ENCODE measurements around the gene NECTIN2. TPM values are rescaled to one million over a fixed set of nuclear protein-coding genes. Genes with fewer than 3 reads are reported as not detected.
A peak's percentile ranks its signal among the peaks of the same experiment; 100 is the strongest.

NECTIN2 gene
- total RNA-seq, 2 donors from 2014 or later = 223 to 279 TPM

DNA sequence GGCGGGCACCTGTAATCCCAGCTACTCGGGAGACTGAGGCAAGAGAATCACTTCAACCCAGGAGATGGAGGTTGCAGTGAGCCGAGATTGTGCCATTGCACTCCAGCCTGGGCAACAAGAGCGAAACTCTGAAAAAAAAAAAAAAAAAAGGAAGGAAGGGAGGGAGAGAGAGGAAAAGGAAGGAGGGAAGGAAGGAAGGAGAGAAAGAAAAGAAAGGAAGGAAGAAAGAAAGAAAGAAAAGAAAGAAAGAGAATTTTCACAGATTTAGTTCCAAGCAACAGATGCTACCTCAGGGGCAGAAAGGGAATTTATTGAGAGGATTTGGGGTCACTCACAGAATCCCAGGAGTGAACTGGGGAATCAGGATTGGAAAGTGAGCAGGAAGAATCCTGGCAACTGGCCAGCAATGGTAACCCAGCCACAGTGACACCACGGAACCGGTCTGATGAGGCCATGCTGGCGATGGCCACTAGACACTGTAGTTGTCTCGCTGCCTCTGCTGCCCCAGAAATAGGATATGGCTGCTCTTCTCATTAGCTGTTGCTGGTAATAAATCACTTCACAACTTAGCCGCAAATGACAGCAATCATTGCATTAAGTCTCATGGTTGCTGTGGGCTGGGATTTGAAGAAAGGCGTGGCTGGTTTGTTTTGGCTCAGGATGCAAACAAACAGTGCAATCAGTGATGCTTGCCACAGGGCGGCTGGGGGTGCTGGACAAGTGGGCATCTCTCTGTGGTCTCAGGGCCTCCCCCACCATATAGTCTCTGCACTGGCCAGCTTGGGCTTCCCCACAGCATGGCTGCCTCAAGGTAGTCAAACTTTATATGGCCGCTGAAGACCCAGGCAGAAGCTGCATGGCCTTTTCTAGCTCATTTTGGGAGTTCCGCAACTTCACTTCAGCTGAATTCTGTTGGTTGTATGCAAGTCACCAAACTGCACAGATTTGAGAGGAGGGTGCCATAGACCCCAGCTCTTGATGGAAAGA lies 42.4 kb upstream of the NECTIN2 start:
- H3K36me3 ChIP-seq = no peaks in the 10 kb centered on the region
- no peaks in the 10 kb centered on the region for H3K27me3 ChIP-seq (replicated peaks; ENCODE audit: insufficient read depth)
- peaks cover 20% of the 10 kb centered on the region for H3K4me1 ChIP-seq (replicated peaks)
- peak; percentile 60 for DNase-seq (ENCODE audit: low spot score)
- H3K4me3 ChIP-seq = no peak overlapping the region
- WGBS = 80% methylated on average over 13 of the region's 13 CpGs
- TF ChIP-seq POLR2A (IDR thresholded peaks at IDR 0.05) (no peak), POLR2AphosphoS5 (IDR thresholded peaks at IDR 0.05) (peak; percentile 76)
- TF ChIP-seq, protein P1, sequence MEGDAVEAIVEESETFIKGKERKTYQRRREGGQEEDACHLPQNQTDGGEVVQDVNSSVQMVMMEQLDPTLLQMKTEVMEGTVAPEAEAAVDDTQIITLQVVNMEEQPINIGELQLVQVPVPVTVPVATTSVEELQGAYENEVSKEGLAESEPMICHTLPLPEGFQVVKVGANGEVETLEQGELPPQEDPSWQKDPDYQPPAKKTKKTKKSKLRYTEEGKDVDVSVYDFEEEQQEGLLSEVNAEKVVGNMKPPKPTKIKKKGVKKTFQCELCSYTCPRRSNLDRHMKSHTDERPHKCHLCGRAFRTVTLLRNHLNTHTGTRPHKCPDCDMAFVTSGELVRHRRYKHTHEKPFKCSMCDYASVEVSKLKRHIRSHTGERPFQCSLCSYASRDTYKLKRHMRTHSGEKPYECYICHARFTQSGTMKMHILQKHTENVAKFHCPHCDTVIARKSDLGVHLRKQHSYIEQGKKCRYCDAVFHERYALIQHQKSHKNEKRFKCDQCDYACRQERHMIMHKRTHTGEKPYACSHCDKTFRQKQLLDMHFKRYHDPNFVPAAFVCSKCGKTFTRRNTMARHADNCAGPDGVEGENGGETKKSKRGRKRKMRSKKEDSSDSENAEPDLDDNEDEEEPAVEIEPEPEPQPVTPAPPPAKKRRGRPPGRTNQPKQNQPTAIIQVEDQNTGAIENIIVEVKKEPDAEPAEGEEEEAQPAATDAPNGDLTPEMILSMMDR (IDR thresholded peaks at IDR 0.05) = peak in 1 of 4 experiments; percentile 8
- peak overlapping the region; percentile 13 to 55 for H3K27ac ChIP-seq
- no peaks in the 10 kb centered on the region for H3K9me3 ChIP-seq
- intact Hi-C loops (cut with DNase I) = no loop called here

DNA sequence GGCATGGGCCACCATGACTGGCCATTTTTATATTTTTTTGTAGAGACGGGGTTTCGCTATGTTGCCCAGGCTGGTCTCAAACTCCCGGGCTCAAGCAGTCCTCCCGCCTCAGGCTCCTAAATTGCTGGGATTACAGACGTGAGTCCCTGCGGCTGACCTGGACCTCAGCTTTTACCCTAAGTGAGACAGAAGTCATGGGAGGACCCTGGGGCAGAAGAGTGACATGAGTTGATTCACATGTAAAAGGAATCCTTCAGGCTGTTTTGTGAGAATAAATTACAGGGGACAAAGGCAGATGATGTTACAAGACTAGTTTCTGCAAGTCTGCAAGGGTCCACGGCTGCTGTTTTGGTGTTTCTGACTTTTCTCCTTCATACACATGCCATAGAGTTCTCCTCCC lies 39.8 kb upstream of the NECTIN2 start:
- Histone ChIP-seq H3K27ac (peak overlapping the region; percentile 89 to 90), H3K4me1 (replicated peaks) (peaks cover 22% of the 10 kb centered on the region), H3K4me3 (no peak overlapping the region), H3K36me3 (no peaks in the 10 kb centered on the region), H3K27me3 (replicated peaks; ENCODE audit: insufficient read depth) (no peaks in the 10 kb centered on the region), H3K9me3 (no peaks in the 10 kb centered on the region)
- whole genome bisulfite sequencing = 75% methylated on average over 7 of the region's 7 CpGs
- no peak for DNase-seq (ENCODE audit: low spot score)
- intact Hi-C loops (cut with DNase I) = no loop called here
- TF ChIP-seq, protein P1 (IDR thresholded peaks at IDR 0.05) = no peak
- TF ChIP-seq POLR2AphosphoS5 (IDR thresholded peaks at IDR 0.05) = no peak
- TF ChIP-seq POLR2A (IDR thresholded peaks at IDR 0.05) = no peak

DNA sequence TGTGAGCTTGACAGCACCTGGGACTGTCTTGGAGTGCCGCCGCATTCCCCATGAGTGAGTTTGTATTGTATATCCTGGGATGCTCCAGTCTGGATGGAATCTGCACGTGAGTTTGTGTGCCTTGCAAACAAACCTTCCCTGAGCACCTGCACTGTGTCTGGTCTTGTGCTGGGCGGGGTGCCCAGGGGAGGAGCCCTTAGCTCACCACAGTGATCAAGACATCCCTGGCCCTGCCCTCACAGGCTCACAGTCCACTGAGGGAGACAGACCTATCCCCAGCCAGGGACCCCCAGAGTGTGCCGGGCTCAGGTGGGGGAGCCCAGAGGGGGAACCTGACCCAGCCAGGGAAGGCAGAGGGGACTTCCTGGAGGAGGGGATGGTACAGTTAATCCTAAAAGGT lies 38.9 kb upstream of the NECTIN2 start:
- 28% methylated on average over 5 of the region's 5 CpGs for WGBS
- H3K27ac ChIP-seq = peak overlapping the region; percentile 89 to 90
- DNase-seq (ENCODE audit: low spot score) = peak; percentile 92
- H3K9me3 ChIP-seq = no peaks in the 10 kb centered on the region
- intact Hi-C loops (cut with DNase I) = no loop called here
- H3K4me1 ChIP-seq (replicated peaks) = peaks cover 22% of the 10 kb centered on the region
- H3K27me3 ChIP-seq (replicated peaks; ENCODE audit: insufficient read depth) = no peaks in the 10 kb centered on the region
- H3K4me3 ChIP-seq = no peak overlapping the region
- TF ChIP-seq, protein P1 (IDR thresholded peaks at IDR 0.05) = no peak
- peak; percentile 12 for TF ChIP-seq POLR2A (IDR thresholded peaks at IDR 0.05)
- TF ChIP-seq POLR2AphosphoS5 (IDR thresholded peaks at IDR 0.05) = peak; percentile 95
- H3K36me3 ChIP-seq = no peaks in the 10 kb centered on the region

DNA sequence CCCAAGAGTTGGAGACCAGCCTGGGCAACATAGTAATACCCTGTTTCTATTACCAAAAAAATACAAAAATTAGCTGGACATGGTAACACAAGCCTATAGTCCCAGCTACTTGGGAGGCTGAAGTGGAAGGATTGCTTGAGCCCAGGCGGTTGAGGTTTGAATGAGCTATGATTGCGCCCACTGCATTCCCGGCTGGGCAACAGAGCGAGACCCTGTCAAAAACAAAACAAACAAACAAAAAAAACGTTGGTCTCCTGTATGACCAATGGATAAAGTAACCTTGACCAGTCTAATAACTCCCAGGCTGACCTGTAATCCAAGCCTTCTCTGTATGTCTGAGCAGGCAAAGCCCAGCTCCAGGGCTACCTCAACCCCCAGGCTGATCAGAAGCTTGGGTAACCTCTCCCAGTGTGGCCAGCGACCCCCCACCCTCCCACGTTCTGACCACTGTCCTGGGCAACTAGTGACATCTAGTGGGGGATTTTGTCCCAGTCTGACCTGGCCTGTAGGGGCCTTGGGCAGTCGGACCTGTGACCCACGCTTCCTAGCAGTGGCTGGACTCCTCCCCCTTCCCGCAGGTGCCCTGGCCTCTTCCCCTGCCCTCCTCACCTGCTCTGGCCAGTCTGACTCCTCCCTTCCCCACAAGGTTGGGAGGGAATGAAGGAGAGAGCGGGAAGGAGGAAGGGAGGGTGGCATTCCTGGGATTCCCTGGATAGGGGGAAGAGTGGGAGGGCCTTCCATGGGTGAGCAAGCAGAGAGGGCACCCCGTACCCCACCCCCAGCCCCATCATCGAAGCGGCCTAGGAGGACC lies 38.2 kb upstream of the NECTIN2 start:
- Histone ChIP-seq H3K4me1 (replicated peaks) (peaks cover 22% of the 10 kb centered on the region), H3K9me3 (no peaks in the 10 kb centered on the region), H3K27ac (peak overlapping the region; percentile 89 to 90), H3K27me3 (replicated peaks; ENCODE audit: insufficient read depth) (no peaks in the 10 kb centered on the region), H3K36me3 (no peaks in the 10 kb centered on the region), H3K4me3 (peak overlapping the region in 1 of 2 donors; percentile 72)
- DNase-seq (ENCODE audit: low spot score) = peak; percentile 34
- TF ChIP-seq, protein P1 (IDR thresholded peaks at IDR 0.05) = peak in 3 of 4 experiments; percentile 50 to 58 (median 55)
- TF ChIP-seq POLR2A (IDR thresholded peaks at IDR 0.05) (no peak), POLR2AphosphoS5 (IDR thresholded peaks at IDR 0.05) (no peak)
- intact Hi-C loops (cut with DNase I) = loop anchor here (2.0 kb wide), 1 partner anchor 37 kb away; no protein-coding TSS in a partner anchor
- 24% methylated on average over 14 of the region's 14 CpGs for WGBS

Data from prostate gland (tissue), 2 donors.